Neuron (in vitro differentiated cells): ENCODE results near the gene EDDM3A.
"Not testable (repeated sequence)": the region's sequence is repeated elsewhere in the genome, so short reads cannot be mapped to it uniquely, and the experiment has no call there.

ENCODE experiments used
- H2AFZ ChIP-seq: one replicate; pipeline ENCODE4 v1.6.1; 2013; ENCODE audit warnings: low read depth, mild to moderate bottlenecking, inconsistent platforms, low read length, moderate library complexity
- H3K27me3 ChIP-seq: one replicate; pipeline ENCODE4 v1.6.1; 2013; ENCODE audit warnings: low read length; ENCODE audit not compliant: insufficient read depth
- H3K36me3 ChIP-seq: one replicate; pipeline ENCODE4 v1.6.1; 2013; ENCODE audit warnings: low read length; ENCODE audit not compliant: insufficient read depth
- H3K4me1 ChIP-seq: one replicate; pipeline ENCODE4 v1.6.1; 2013; ENCODE audit warnings: low read length; ENCODE audit not compliant: insufficient read depth
- H3K4me3 ChIP-seq: 2 replicates; pipeline ENCODE4 v1.5.1; 2013; ENCODE audit warnings: mild to moderate bottlenecking, low read length, moderate library complexity
- H3K9me3 ChIP-seq: one replicate; pipeline ENCODE4 v1.6.1; 2013; ENCODE audit warnings: low read length

Gene EDDM3A

DNA sequence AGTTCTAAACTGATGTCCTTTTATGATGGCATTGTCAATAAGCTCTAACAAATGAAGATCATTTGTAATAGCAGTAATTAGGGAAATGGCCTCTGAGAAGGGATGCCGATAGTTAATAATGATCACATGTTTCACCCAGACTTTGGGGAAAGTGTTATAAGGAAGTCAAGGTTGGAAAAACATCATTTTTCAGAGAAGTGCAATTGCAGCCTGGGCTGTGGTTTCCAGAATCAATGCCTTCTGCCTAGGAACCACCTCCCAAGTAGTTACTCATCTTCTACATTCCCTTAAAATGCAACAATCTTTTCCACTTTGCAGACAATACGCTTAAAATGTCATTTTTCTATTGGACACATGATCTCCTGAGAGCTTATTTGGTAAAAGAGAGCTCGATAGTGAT is 879 bp downstream of the EDDM3A start:
- no peaks in the 10 kb centered on the region for H3K9me3 ChIP-seq
- no peaks in the 10 kb centered on the region for H3K36me3 ChIP-seq
- no peak overlapping the region for H2AFZ ChIP-seq
- no peaks in the 10 kb centered on the region for H3K4me1 ChIP-seq
- H3K27me3 ChIP-seq = no peaks in the 10 kb centered on the region
- no peak overlapping the region for H3K4me3 ChIP-seq

DNA sequence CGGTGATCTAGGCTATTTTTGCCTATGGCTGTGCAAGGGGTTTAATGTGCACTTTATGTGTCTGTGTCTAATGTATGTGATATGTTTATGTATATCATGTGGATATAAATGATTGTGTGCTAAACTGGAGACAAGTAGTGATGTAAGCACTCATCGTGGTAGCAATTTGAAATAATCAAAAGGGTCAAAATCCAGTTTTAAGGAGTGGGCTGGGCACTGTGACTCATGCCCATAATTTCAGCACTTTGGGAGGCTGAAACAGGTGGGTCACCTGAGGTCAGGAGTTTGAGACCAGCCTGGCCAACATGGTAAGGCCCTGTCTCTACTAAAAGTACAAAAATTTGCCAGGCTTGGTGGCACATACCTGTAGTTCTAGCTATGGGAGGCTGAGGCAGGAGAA is 2.8 kb downstream of the EDDM3A start:
- Histone ChIP-seq H2AFZ (no peak overlapping the region), H3K36me3 (no peaks in the 10 kb centered on the region), H3K9me3 (peaks cover 7% of the 10 kb centered on the region), H3K4me1 (no peaks in the 10 kb centered on the region), H3K4me3 (no peak overlapping the region), H3K27me3 (no peaks in the 10 kb centered on the region)

DNA sequence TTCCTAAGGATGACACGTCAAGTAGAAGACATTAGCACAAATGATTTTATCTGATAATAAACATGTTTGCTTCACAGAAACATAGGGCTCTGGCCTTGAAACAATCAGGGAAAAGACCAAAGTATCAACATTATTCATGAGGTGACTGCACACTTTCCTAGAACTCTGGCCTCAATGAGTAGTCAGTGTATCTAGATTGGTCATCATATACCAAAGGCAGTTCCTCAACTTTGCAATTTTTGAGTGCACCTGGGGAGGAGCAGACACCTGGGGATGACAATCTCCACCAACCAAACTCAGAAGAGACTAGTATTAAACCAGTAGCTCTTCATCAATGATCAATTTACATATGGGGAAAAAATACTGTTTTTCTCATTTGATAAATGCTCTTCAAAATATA is 4.5 kb downstream of the EDDM3A start:
- no peaks in the 10 kb centered on the region for H3K4me1 ChIP-seq
- no peak overlapping the region for H2AFZ ChIP-seq
- no peaks in the 10 kb centered on the region for H3K36me3 ChIP-seq
- no peak overlapping the region for H3K4me3 ChIP-seq
- H3K27me3 ChIP-seq = no peaks in the 10 kb centered on the region
- H3K9me3 ChIP-seq = peaks cover 7% of the 10 kb centered on the region

DNA sequence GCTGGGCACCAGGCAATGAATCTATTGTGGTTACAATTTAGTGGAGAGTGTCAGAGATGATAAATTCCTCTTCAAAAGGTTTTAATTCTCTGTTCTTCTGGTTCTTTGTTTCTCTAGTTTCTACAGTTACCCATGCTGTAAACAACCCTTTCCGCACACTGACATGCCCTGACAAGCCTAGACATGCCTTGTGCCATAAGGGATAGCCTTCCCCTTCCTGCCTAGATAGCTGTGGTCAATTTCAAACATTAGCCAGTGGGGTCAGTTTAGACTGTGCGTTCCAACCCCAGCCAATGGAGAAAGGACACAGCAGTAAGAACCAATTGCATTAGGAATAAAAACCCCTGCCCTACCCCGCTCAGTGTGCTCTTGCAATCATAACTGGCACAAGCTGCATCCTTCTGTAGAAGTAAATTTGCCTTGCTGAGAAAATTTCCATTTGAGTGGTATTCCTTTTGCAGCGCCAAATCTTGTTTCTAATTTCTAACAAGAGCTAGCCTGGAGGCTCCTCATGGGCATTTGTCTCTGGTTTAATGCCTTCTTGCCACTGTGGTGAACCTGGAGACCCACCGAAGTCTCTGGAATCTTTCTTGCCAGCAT is 6.4 kb downstream of the EDDM3A start:
- no peaks in the 10 kb centered on the region for H3K36me3 ChIP-seq
- peaks cover 7% of the 10 kb centered on the region for H3K9me3 ChIP-seq
- H3K27me3 ChIP-seq = no peaks in the 10 kb centered on the region
- H3K4me3 ChIP-seq = no peak overlapping the region
- H2AFZ ChIP-seq = no peak overlapping the region
- H3K4me1 ChIP-seq = no peaks in the 10 kb centered on the region

DNA sequence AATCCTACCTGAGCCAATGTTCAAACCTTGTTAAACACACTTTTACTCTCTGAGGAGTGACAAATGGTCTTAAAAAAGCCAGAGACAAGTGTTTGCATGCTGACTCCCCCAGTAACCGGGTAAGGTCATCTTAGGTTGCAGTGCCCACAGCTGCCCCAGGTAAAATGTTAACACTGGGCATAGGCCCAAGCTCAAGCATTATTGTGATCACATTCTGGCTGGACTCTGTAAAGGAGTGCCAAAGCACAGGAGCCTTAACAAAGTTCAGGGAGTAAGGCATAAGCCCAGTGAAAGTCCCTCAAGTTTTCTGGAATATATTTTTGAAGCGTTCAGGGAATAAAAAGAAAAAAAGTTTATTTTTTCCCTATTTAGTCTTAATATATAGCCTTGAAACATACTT is 8.6 kb downstream of the EDDM3A start:
- no peak overlapping the region for H2AFZ ChIP-seq
- H3K4me1 ChIP-seq = no peaks in the 10 kb centered on the region
- peaks cover 7% of the 10 kb centered on the region for H3K9me3 ChIP-seq
- H3K4me3 ChIP-seq = no peak overlapping the region
- H3K27me3 ChIP-seq = no peaks in the 10 kb centered on the region
- no peaks in the 10 kb centered on the region for H3K36me3 ChIP-seq

DNA sequence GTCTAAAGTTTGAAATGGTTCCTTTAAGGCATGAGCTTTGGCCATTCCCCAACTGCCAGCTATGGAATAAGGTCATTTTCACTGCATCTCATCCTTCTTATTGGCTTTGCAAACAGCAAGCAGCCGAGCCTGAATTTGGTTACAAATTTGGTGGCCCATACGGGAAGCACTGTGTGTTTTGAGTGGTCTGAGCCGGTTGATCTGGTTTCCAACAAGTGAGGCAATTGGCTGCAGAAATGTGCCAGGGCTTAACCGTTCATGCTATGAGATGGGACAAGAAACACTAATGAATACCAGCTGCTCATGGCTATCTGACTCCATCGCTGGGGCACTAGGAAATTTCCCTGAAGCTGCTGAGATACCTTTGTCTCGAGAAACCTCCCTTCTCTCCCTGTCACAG is 9.3 kb downstream of the EDDM3A start:
- H3K9me3 ChIP-seq = peaks cover 7% of the 10 kb centered on the region
- H3K4me3 ChIP-seq = no peak overlapping the region
- H3K36me3 ChIP-seq = no peaks in the 10 kb centered on the region
- no peaks in the 10 kb centered on the region for H3K4me1 ChIP-seq
- H2AFZ ChIP-seq = no peak overlapping the region
- H3K27me3 ChIP-seq = no peaks in the 10 kb centered on the region

DNA sequence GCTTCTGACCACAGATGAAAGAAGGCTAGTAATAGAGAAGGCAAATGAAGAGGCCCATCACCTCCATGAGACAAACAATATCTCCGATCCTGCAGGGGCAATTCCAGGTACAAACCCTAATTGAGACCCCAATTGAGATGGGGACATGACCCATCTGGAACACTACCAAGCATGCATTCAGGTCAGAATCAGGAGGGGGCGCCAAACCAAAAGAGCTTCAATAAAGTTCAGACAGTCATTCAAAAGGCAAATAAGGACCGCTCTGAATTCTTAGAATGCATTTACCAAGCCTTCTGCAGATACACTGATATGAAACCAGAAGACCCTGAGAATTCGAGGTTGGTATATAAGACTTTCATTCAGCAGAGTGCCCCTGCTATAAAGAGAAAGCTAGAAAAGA is 12.3 kb downstream of the EDDM3A start:
- Histone ChIP-seq H3K4me1 (no peaks in the 10 kb centered on the region), H3K9me3 (no peaks in the 10 kb centered on the region), H2AFZ (no peak overlapping the region), H3K4me3 (no peak overlapping the region), H3K27me3 (no peaks in the 10 kb centered on the region), H3K36me3 (no peaks in the 10 kb centered on the region)

DNA sequence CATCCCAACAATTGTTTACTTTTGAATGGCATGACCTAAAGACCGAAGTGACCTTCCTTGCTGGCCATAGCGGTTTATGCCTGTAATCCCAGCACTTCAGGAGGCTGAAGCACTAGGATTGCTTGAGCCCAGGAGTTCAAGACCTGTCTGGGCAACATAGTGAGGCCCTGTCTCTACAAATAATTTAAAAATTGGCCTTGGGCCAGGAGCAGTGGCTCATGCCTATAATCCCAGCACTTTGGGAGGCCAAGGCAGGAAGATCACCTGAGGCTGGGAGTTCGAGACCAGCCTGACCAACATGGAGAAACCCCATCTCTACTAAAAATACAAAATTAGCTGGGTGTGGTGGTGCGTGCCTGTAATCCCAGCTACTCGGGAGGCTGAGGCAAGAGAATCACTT is 13.8 kb downstream of the EDDM3A start:
- not testable (repeated sequence) for H3K4me3 ChIP-seq, H3K27me3 ChIP-seq, H3K36me3 ChIP-seq

DNA sequence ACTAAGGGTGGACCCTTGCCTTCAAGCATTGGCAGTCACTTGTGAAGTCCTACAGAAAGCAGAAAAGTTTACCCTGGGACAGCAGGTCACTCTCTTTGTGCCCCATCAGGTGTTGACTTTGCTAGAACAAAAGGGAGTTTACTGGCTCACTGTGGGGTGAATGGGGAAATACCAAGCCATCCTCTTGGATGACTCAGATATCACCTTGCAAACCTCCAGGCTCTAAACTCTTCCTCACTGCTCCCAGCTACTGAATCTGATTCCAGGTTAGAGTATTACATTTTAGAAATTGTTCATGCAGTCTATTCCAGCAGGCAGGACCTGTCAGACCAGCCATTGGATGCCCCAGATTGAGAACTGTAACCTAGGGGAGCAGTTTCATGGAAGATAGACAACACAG is 15.3 kb downstream of the EDDM3A start:
- Histone ChIP-seq H3K4me1 (no peaks in the 10 kb centered on the region), H2AFZ (no peak overlapping the region), H3K9me3 (peaks cover 2% of the 10 kb centered on the region), H3K4me3 (no peak overlapping the region), H3K36me3 (no peaks in the 10 kb centered on the region), H3K27me3 (no peaks in the 10 kb centered on the region)

More for the DNA sequence above, 13.8 kb downstream of the EDDM3A start:
- not testable (repeated sequence) for H2AFZ ChIP-seq, H3K4me1 ChIP-seq, H3K9me3 ChIP-seq

DNA sequence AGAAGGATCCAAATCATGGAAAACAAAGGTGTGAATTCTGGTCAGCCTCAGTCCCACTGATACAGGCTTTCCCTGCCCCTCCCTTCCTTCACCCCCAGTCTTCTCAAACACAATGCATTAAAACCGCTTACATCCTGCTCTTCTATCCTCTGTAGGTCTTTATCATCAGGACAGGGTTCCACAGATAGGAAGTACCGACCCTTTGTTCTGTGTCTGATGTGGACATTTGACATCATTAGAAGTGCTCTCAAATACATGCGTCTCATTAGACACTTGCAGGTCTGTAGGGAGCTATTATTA is 22.9 kb downstream of the EDDM3A start:
- Histone ChIP-seq H2AFZ (no peak overlapping the region), H3K9me3 (peaks cover 2% of the 10 kb centered on the region), H3K36me3 (no peaks in the 10 kb centered on the region), H3K4me1 (no peaks in the 10 kb centered on the region), H3K27me3 (no peaks in the 10 kb centered on the region), H3K4me3 (no peak overlapping the region)

DNA sequence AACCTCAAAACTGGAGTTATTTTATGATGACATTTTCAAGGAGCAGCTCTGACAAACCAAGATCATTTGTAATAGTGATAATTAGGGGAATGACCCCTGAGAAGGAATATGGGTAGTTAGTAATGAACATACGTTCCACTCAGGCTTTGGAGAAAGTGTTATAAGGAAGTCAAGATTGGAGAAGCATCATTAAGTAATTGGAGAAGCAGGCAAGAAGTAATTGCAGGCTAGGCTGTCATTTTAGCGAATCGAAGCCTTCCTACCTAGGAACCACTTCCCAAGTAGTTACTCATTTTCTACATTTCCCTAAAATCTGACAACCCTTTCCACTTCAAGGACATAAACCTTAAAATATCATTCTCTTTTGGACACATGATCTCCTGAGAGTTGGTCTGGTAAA is 23.7 kb downstream of the EDDM3A start:
- Histone ChIP-seq H3K9me3 (peaks cover 2% of the 10 kb centered on the region), H3K36me3 (no peaks in the 10 kb centered on the region), H3K4me3 (no peak overlapping the region), H2AFZ (no peak overlapping the region), H3K4me1 (no peaks in the 10 kb centered on the region), H3K27me3 (no peaks in the 10 kb centered on the region)

DNA sequence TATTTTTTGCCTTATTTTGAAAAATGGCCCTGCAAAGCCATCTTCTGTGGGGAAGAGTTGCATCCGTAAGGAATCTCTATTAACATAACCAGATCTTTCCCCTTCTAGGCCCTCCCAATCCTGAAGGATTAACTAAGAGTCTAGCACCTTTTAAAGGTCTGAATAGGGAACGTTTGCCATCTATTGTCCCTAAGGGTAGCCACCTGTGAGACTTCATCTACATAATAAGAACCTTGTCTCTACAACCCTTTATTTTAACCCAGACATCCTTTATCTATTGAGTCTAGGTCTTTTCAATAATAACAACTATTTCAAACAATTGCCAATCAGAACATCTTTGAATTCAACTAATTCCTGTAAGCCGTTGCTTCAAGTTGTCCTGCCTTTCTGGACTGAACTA is 27.0 kb downstream of the EDDM3A start:
- Histone ChIP-seq H2AFZ (no peak overlapping the region), H3K4me3 (no peak overlapping the region), H3K36me3 (no peaks in the 10 kb centered on the region), H3K4me1 (no peaks in the 10 kb centered on the region), H3K9me3 (no peaks in the 10 kb centered on the region), H3K27me3 (no peaks in the 10 kb centered on the region)

DNA sequence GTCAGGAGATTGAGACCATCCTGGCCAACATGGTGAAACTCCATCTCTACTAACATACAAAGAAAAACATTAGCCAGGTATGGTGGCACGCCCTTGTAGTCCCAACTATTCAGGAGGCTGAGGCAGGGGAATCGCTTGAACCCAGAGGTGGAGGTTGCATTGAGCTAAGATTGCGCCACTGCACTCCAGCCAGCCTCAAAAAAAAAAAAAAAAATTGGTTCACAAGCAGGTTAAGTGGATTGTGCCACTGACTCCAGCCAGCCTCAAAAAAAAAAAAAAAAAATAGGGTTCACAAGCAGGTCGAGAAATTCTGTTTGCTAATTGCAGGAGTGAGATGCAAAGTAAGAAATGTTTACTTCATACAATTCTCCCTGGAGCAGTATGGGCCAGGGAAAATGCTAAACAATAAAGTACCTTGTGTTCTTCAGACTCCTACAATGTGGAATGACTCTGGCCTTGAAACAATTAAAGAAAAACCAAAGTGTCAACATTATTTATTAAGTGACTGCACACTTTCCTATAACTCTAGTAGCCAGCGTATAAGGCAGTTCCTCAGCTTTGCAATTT is 28.7 kb downstream of the EDDM3A start:
- no peaks in the 10 kb centered on the region for H3K36me3 ChIP-seq
- no peaks in the 10 kb centered on the region for H3K9me3 ChIP-seq
- H3K4me1 ChIP-seq = no peaks in the 10 kb centered on the region
- no peak overlapping the region for H3K4me3 ChIP-seq
- no peak overlapping the region for H2AFZ ChIP-seq
- no peaks in the 10 kb centered on the region for H3K27me3 ChIP-seq

DNA sequence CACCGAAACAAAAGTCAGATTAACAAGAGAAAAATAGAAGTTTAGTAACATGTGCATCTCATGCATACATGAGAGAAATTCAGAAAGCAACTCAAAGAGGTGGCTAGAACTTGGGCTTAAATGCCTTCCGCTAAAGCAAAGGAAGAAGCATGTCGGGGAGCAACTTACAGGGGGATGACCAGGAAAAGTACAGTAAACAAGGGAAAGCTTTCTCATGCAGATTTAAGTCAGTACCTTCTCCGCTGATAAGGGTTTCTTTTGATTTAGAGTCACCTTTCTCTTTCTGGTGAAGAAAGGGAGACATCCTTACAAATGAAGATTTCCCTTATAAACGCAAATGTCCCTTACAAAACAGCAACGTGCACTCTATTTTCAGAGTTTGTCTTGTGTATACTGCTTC is 29.4 kb downstream of the EDDM3A start:
- Histone ChIP-seq H3K4me3 (no peak overlapping the region), H3K27me3 (no peaks in the 10 kb centered on the region), H3K9me3 (no peaks in the 10 kb centered on the region), H3K4me1 (no peaks in the 10 kb centered on the region), H2AFZ (no peak overlapping the region), H3K36me3 (no peaks in the 10 kb centered on the region)
